ENCODE results near the gene KIF1B.

The KIF1B gene

DNA sequence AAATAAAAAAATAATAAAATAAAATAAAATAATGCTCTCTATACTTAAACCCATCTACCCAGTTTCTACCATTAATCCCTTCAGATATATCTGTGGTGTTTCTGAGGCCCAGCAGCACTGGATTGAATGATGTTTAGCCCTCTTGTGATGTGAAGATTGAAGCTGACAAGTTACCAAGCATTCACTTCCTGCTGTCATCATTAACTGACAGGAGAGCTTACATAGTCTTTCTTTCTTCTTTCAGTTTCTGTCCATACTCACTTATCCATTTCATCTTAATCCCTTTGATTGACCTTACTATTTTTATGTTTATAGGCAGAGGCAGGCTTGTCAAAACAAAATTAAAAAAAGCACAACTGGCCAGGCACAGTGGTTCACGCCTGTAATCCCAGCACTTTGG is 149.7 kb downstream of the KIF1B start:
- Histone ChIP-seq H3K4me1 (ENCODE audit: low read depth, poor library complexity, severe bottlenecking) (peaks cover 9% of the 10 kb centered on the region), H3K36me3 (ENCODE audit: insufficient read depth) (no peaks in the 10 kb centered on the region), H3K4me3 (IDR thresholded peaks at IDR 0.05; ENCODE audit: insufficient read depth, low read depth, low read length) (no peak overlapping the region), H3K4me2 (no peak overlapping the region), H3K27me3 (ENCODE audit: insufficient read depth, low read depth) (no peaks in the 10 kb centered on the region), H3K9ac (no peak overlapping the region), H3K79me2 (ENCODE audit: insufficient read depth, low read depth) (no peaks in the 10 kb centered on the region), H2AFZ (ENCODE audit: low read depth) (no peak overlapping the region), H4K20me1 (ENCODE audit: insufficient read depth) (no peaks in the 10 kb centered on the region), H3K27ac (no peak overlapping the region)
- TF ChIP-seq, protein P1, sequence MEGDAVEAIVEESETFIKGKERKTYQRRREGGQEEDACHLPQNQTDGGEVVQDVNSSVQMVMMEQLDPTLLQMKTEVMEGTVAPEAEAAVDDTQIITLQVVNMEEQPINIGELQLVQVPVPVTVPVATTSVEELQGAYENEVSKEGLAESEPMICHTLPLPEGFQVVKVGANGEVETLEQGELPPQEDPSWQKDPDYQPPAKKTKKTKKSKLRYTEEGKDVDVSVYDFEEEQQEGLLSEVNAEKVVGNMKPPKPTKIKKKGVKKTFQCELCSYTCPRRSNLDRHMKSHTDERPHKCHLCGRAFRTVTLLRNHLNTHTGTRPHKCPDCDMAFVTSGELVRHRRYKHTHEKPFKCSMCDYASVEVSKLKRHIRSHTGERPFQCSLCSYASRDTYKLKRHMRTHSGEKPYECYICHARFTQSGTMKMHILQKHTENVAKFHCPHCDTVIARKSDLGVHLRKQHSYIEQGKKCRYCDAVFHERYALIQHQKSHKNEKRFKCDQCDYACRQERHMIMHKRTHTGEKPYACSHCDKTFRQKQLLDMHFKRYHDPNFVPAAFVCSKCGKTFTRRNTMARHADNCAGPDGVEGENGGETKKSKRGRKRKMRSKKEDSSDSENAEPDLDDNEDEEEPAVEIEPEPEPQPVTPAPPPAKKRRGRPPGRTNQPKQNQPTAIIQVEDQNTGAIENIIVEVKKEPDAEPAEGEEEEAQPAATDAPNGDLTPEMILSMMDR (conservative IDR thresholded peaks at IDR 0.05; ENCODE audit: low read depth, low read length) = no peak

GRCh38 chr1:10361515-10361914 is 151.1 kb downstream of the KIF1B start:
- Histone ChIP-seq H3K79me2 (ENCODE audit: insufficient read depth, low read depth) (no peaks in the 10 kb centered on the region), H3K4me2 (no peak overlapping the region), H3K4me3 (IDR thresholded peaks at IDR 0.05; ENCODE audit: insufficient read depth, low read depth, low read length) (no peak overlapping the region), H3K36me3 (ENCODE audit: insufficient read depth) (no peaks in the 10 kb centered on the region), H4K20me1 (ENCODE audit: insufficient read depth) (no peaks in the 10 kb centered on the region), H3K27me3 (ENCODE audit: insufficient read depth, low read depth) (no peaks in the 10 kb centered on the region), H3K27ac (no peak overlapping the region), H2AFZ (ENCODE audit: low read depth) (no peak overlapping the region), H3K4me1 (ENCODE audit: low read depth, poor library complexity, severe bottlenecking) (peaks cover 9% of the 10 kb centered on the region), H3K9ac (no peak overlapping the region)
- TF ChIP-seq, protein P1 (conservative IDR thresholded peaks at IDR 0.05; ENCODE audit: low read depth, low read length) = no peak

DNA sequence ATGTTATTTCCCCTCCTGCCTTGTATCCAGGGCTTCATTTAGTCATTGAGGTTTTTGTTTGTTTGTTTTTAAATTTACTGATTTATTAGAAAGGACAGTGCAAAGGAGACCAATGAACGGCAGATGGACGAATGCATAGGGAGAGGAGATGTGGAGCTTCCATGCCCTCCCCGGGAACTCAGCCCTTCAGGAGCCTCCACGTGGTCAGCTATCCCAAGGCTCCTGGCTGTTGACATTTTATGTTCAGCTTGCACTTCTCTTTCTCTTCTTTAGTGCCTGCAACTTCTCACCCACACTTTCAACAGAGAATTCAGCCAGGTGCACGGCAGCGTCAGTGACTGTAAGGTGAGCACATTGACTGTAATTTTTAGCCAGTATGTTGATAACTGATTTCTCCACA is 157.8 kb downstream of the KIF1B start:
- H3K9ac ChIP-seq = no peak overlapping the region
- TF ChIP-seq, protein P1 (conservative IDR thresholded peaks at IDR 0.05; ENCODE audit: low read depth, low read length) = no peak
- H3K36me3 ChIP-seq (ENCODE audit: insufficient read depth) = no peaks in the 10 kb centered on the region
- no peaks in the 10 kb centered on the region for H4K20me1 ChIP-seq (ENCODE audit: insufficient read depth)
- H3K4me2 ChIP-seq = no peak overlapping the region
- H3K79me2 ChIP-seq (ENCODE audit: insufficient read depth, low read depth) = no peaks in the 10 kb centered on the region
- H2AFZ ChIP-seq (ENCODE audit: low read depth) = no peak overlapping the region
- H3K4me1 ChIP-seq (ENCODE audit: low read depth, poor library complexity, severe bottlenecking) = no peaks in the 10 kb centered on the region
- no peak overlapping the region for H3K27ac ChIP-seq
- H3K4me3 ChIP-seq (IDR thresholded peaks at IDR 0.05; ENCODE audit: insufficient read depth, low read depth, low read length) = no peak overlapping the region
- no peaks in the 10 kb centered on the region for H3K27me3 ChIP-seq (ENCODE audit: insufficient read depth, low read depth)

- peaks cover 22% of the 10 kb centered on the region for H3K4me1 ChIP-seq (ENCODE audit: low read depth, poor library complexity, severe bottlenecking)
- no peaks in the 10 kb centered on the region for H3K79me2 ChIP-seq (ENCODE audit: insufficient read depth, low read depth)
- TF ChIP-seq, protein P1 (conservative IDR thresholded peaks at IDR 0.05; ENCODE audit: low read depth, low read length) = no peak
- H3K27me3 ChIP-seq (ENCODE audit: insufficient read depth, low read depth) = no peaks in the 10 kb centered on the region
- no peak overlapping the region for H2AFZ ChIP-seq (ENCODE audit: low read depth)
- H3K36me3 ChIP-seq (ENCODE audit: insufficient read depth) = no peaks in the 10 kb centered on the region
- no peak overlapping the region for H3K9ac ChIP-seq
- H4K20me1 ChIP-seq (ENCODE audit: insufficient read depth) = no peaks in the 10 kb centered on the region
- no peak overlapping the region for H3K4me2 ChIP-seq
- H3K27ac ChIP-seq = no peak overlapping the region
- H3K4me3 ChIP-seq (IDR thresholded peaks at IDR 0.05; ENCODE audit: insufficient read depth, low read depth, low read length) = no peak overlapping the region
These were observed 164.1 kb downstream of the KIF1B start for GRCh38 chr1:10374442-10374860.

Measured in KMS-11 (cell line).